ENCODE results near the gene UPF3A.

GRCh38 chr13:114296902-114297301 is 15.5 kb downstream of the UPF3A start:
- TF ChIP-seq CTCF (conservative IDR thresholded peaks at IDR 0.05; ENCODE audit: low read length), result no peak
- TF ChIP-seq EZH2phosphoT487 (IDR thresholded peaks at IDR 0.05; ENCODE audit: borderline replicate concordance), result no peak

All from Loucy (cell line).